GM12878 (cell line): ENCODE measurements around the gene AGBL2. TPM values are rescaled to one million over a fixed set of nuclear protein-coding genes. Genes with fewer than 3 reads are reported as not detected.

Experiments used
- ATAC-seq: fragments of 200-7000 bp; cut with Tn5 transposase; 3 replicates; pipeline ENCODE4 v1.9.1; 2020; ENCODE audit warnings: mild to moderate bottlenecking, moderate library complexity
- BruUV-seq: library from RNA; stranded (reverse); fragments of 400-500 nt; replicated peaks from 2 replicates; lab custom pipeline; 2021; lab: Mats Ljungman, UMichigan
- CTCF ChIA-PET: fragments of 300-600 bp; sonication (Branson Sonifier 250); formaldehyde crosslinking; extraction: SDS; loops from one replicate; lab custom pipeline; 2021; ENCODE audit warnings: inconsistent platforms; lab: Yijun Ruan, JAX
- POLR2A ChIA-PET: fragments of 350-600 bp; formaldehyde crosslinking; extraction: SDS; loops from one replicate; lab custom pipeline; 2021; ENCODE audit warnings: inconsistent platforms; lab: Charles Lee
- RAD21 ChIA-PET: fragments of 300-600 bp; sonication (Branson Sonifier 250); formaldehyde crosslinking; loops from one replicate; lab custom pipeline; 2023; ENCODE audit warnings: antibody characterized with exemption; ENCODE audit not compliant: unreplicated experiment; lab: Charles Lee
- SMC1A ChIA-PET: fragments of 300-600 bp; sonication (Branson Sonifier 250); formaldehyde crosslinking; loops from one replicate; lab custom pipeline; 2023; ENCODE audit not compliant: unreplicated experiment, uncharacterized antibody; lab: Charles Lee
- DNase-seq: peaks from one replicate; pipeline ENCODE4 v3.0.0-alpha.2; 2011; ENCODE audit warnings: low read depth, low spot score
- FAIRE-seq: peaks from 3 replicates; lab custom pipeline; 2011; peaks lifted over from hg19 to GRCh38; lab: Jason Lieb, UNC
- H2AFZ ChIP-seq: 2 replicates; pipeline ENCODE4 v1.6.0; 2011; ENCODE audit warnings: low read depth, low read length, control low read depth; ENCODE audit not compliant: control insufficient read depth
- H3K27ac ChIP-seq: 2 replicates; pipeline ENCODE4 v1.5.1; 2011; ENCODE audit warnings: control low read depth; ENCODE audit not compliant: control insufficient read depth, insufficient read depth
- H3K27me3 ChIP-seq, 2 experiments: replicated peaks in 1 of 2; 2 replicates each; pipeline versions ENCODE4 v1.6.0 to v1.6.1; 2011; ENCODE audit warnings: low read length in 1 of 2; ENCODE audit not compliant: control insufficient read depth in 2 of 2, insufficient read depth in 2 of 2
- H3K36me3 ChIP-seq, 2 experiments: 2 replicates each; pipeline ENCODE4 v1.5.1; 2011; ENCODE audit warnings: low read length in 1 of 2; ENCODE audit not compliant: control insufficient read depth in 2 of 2, insufficient read depth in 2 of 2
- H3K4me1 ChIP-seq: 2 replicates; pipeline ENCODE4 v1.6.1; 2011; ENCODE audit warnings: mild to moderate bottlenecking, low read length, moderate library complexity, mixed read lengths; ENCODE audit not compliant: control insufficient read depth, insufficient read depth
- H3K4me2 ChIP-seq: 2 replicates; pipeline ENCODE4 v1.6.0; 2011; ENCODE audit warnings: control low read depth; ENCODE audit not compliant: control insufficient read depth, insufficient read depth
- H3K4me3 ChIP-seq: fragments of 200-600 bp; sonication (generic); 2 replicates; pipeline ENCODE4 v1.5.1; 2016
- H3K79me2 ChIP-seq: 2 replicates; pipeline ENCODE4 v1.6.0; 2011; ENCODE audit warnings: low read length; ENCODE audit not compliant: control insufficient read depth, insufficient read depth
- H3K9ac ChIP-seq: 2 replicates; pipeline ENCODE4 v1.8.0; 2011; ENCODE audit warnings: low read length, control low read depth, mixed read lengths; ENCODE audit not compliant: control insufficient read depth, insufficient read depth
- H3K9me3 ChIP-seq: replicated peaks from 3 replicates; pipeline ENCODE4 v1.5.1; 2011; ENCODE audit warnings: mild to moderate bottlenecking, low read length; ENCODE audit not compliant: control insufficient read depth, insufficient read depth
- H4K20me1 ChIP-seq: 2 replicates; pipeline ENCODE4 v1.6.0; 2011; ENCODE audit not compliant: control insufficient read depth, insufficient read depth
- BCLAF1 ChIP-seq: fragments of 450-650 bp; IDR thresholded peaks from 2 replicates; pipeline ENCODE4 v1.6.1; 2017; ENCODE audit warnings: antibody characterized with exemption, mild to moderate bottlenecking, moderate library complexity
- EED ChIP-seq: sonication (generic); IDR thresholded peaks from 2 replicates; pipeline ENCODE4 v1.6.1; 2016; ENCODE audit warnings: antibody characterized with exemption, low read depth
- EGR1 ChIP-seq, 2 experiments: IDR thresholded peaks; 1 replicate in 1 of 2; 2 replicates in 1 of 2; pipeline ENCODE4 v1.6.1; 2011 to 2012; ENCODE audit warnings: low read depth in 2 of 2, low read length in 2 of 2, borderline replicate concordance in 1 of 2, mild to moderate bottlenecking in 1 of 2, moderate library complexity in 1 of 2
- ESRRA ChIP-seq: IDR thresholded peaks from 2 replicates; pipeline ENCODE4 v1.6.1; 2012; ENCODE audit warnings: mild to moderate bottlenecking, low read length, improper control_type of control experiment
- FOS ChIP-seq: IDR thresholded peaks from 3 replicates; pipeline ENCODE4 v1.6.1; 2011; ENCODE audit warnings: borderline replicate concordance; ENCODE audit not compliant: insufficient read length; ENCODE audit errors: extremely low read depth
- FOXM1 ChIP-seq: IDR thresholded peaks from 2 replicates; pipeline ENCODE4 v1.6.1; 2012; ENCODE audit warnings: low read depth, mild to moderate bottlenecking, inconsistent platforms, low read length, moderate library complexity
- GATAD2B ChIP-seq: fragments of 450-650 bp; conservative IDR thresholded peaks from 2 replicates; pipeline ENCODE4 v1.6.1; 2017; ENCODE audit warnings: low read depth, mild to moderate bottlenecking, moderate library complexity
- NBN ChIP-seq: fragments of 450-650 bp; IDR thresholded peaks from 2 replicates; pipeline ENCODE4 v1.6.1; 2016
- NR2F1 ChIP-seq: fragments of 450-650 bp; conservative IDR thresholded peaks from 2 replicates; pipeline ENCODE4 v1.6.1; 2017; ENCODE audit warnings: mild to moderate bottlenecking
- POLR2AphosphoS2 ChIP-seq: IDR thresholded peaks from 2 replicates; pipeline ENCODE4 v1.6.1; 2011; ENCODE audit warnings: low read depth, mild to moderate bottlenecking, low read length, improper control_type of control experiment, moderate library complexity
- RELB ChIP-seq: fragments of 450-650 bp; IDR thresholded peaks from 2 replicates; pipeline ENCODE4 v1.6.1; 2017; ENCODE audit warnings: low read depth, mild to moderate bottlenecking, moderate library complexity
- STAT3 ChIP-seq: IDR thresholded peaks from 2 replicates; pipeline ENCODE4 v1.6.1; 2011; ENCODE audit warnings: low read depth, low read length, improper control_type of control experiment
- TCF3 ChIP-seq: IDR thresholded peaks from 2 replicates; pipeline ENCODE4 v1.6.1; 2012; ENCODE audit warnings: low read depth, mild to moderate bottlenecking, low read length, borderline replicate concordance; ENCODE audit not compliant: insufficient read depth
- ZBTB11 ChIP-seq: fragments of 450-650 bp; formaldehyde crosslinking; IDR thresholded peaks from 2 replicates; pipeline ENCODE4 v1.5.0; 2022; ENCODE audit warnings: mild to moderate bottlenecking, missing genetic modification characterization
- WGBS: methylation state at CpG from one replicate; pipeline ENCODE4 v1.1.6; 2016; ENCODE audit warnings: low lambda C conversion rate; ENCODE audit not compliant: insufficient replicate concordance, insufficient coverage; ENCODE audit errors: missing lambda C conversion rate; 5-methylcytosine and 5-hydroxymethylcytosine counted together
- in situ Hi-C: fragments of 300-500 bp; cut with MboI; formaldehyde crosslinking; loops from 9 replicates; pipeline ENCODE4 v1.14.3; 2018; ENCODE audit warnings: mixed read lengths
- intact Hi-C: fragments of 100-400 bp; cut with micrococcal nuclease; formaldehyde crosslinking; loops from one replicate; pipeline ENCODE4 v1.14.2; 2022; ENCODE audit not compliant: unreplicated experiment
- polyA plus RNA-seq, 11 experiments: library from polyadenylated mRNA; depleted of rRNA in 4 of 11; unstranded in 6 of 11; stranded (reverse) in 5 of 11; fragments of >200 nt; fragmentation: Nextera tagmentation in 4 of 11; fragmentation: Illumina TruSeq in 1 of 11; extraction: Ambion mirVana in 4 of 11; extraction: Trizol in 1 of 11; gene quantifications; 1 replicate in 1 of 11; 2 replicates in 10 of 11; pipeline versions ENCODE4 v1.2.1 to v1.2.3, GENCODE V29; 2011 to 2016; ENCODE audit warnings: inconsistent platforms in 2 of 11, missing spikeins in 2 of 11, low read depth in 1 of 11
- total RNA-seq, 4 experiments: library from RNA; depleted of rRNA in 3 of 4; stranded (reverse); fragments of >200 nt in 3 of 4; fragmentation: Illumina TruSeq in 1 of 4; extraction: Trizol in 1 of 4; gene quantifications; 2 replicates each; pipeline versions ENCODE4 v1.2.1 to v1.2.3, GENCODE V29; 2013 to 2021
- TF ChIP-seq, protein P1 (sequence below): fragments of 450-650 bp; IDR thresholded peaks from 2 replicates; pipeline ENCODE4 v1.6.1; 2016; ENCODE audit warnings: mild to moderate bottlenecking

AGBL2 gene
- total and polyA plus RNA-seq, 10 of the 15 experiments (the other 5 are each of a cell fraction or from before 2014, with no cell fraction given), result 0.93 to 12.2 (median 2.9) TPM

DNA sequence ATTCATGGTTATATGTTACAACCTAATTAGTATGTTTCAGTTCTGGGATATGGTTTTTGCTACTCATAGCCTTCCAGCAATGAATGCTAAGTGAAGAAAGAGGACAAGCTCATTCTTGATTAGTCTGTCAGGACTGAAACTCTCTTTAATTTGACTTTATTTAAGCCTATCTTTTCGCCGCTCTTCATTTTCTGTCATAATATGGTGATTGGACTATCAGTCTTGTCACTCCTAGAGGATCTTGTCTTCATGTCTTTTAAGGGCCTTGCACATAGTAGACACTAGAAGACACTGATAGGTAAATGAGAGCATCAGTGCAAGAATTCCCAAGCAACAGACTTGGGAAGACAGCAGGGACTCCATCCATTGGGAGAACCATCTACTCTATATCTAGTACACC lies 53.9 kb downstream of the AGBL2 start:
- Histone ChIP-seq H3K27ac (no peak overlapping the region), H3K9ac (no peak overlapping the region), H3K27me3 (no peaks in the 10 kb centered on the region), H3K4me1 (no peaks in the 10 kb centered on the region), H3K4me2 (no peak overlapping the region), H3K36me3 (no peaks in the 10 kb centered on the region), H3K4me3 (no peak overlapping the region), H4K20me1 (no peaks in the 10 kb centered on the region), H3K79me2 (no peaks in the 10 kb centered on the region), H3K9me3 (no peaks in the 10 kb centered on the region), H2AFZ (no peak overlapping the region)
- WGBS, result 98% methylated on average over 2 of the region's 2 CpGs
- no TSS peak for BruUV-seq
- CTCF ChIA-PET, result no interaction called here
- RAD21 ChIA-PET, result no interaction called here
- TF ChIP-seq GATAD2B (no peak), EGR1 (IDR thresholded peaks at IDR 0.05; ENCODE audit: borderline replicate concordance in 1 of 2, low read depth in 2 of 2, low read length in 2 of 2) (no peak), ZBTB11 (CRISPR knock-in tag) (no peak), RELB (no peak), NBN (no peak), POLR2AphosphoS2 (no peak), FOXM1 (no peak), TCF3 (no peak), NR2F1 (no peak), EED (no peak), BCLAF1 (no peak), ESRRA (no peak), FOS (no peak), STAT3 (no peak)
- TF ChIP-seq, protein P1, sequence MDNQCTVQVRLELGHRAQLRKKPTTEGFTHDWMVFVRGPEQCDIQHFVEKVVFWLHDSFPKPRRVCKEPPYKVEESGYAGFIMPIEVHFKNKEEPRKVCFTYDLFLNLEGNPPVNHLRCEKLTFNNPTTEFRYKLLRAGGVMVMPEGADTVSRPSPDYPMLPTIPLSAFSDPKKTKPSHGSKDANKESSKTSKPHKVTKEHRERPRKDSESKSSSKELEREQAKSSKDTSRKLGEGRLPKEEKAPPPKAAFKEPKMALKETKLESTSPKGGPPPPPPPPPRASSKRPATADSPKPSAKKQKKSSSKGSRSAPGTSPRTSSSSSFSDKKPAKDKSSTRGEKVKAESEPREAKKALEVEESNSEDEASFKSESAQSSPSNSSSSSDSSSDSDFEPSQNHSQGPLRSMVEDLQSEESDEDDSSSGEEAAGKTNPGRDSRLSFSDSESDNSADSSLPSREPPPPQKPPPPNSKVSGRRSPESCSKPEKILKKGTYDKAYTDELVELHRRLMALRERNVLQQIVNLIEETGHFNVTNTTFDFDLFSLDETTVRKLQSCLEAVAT, result no peak
- POLR2A ChIA-PET, result no interaction called here
- intact Hi-C loops (no loop called here), in situ Hi-C loops (no loop called here)
- DNase-seq (no peak), FAIRE-seq (no peak), ATAC-seq (no peak)
- SMC1A ChIA-PET, result no interaction called here
